Measurements from ENCODE around the gene APBB2.

The APBB2 gene

DNA sequence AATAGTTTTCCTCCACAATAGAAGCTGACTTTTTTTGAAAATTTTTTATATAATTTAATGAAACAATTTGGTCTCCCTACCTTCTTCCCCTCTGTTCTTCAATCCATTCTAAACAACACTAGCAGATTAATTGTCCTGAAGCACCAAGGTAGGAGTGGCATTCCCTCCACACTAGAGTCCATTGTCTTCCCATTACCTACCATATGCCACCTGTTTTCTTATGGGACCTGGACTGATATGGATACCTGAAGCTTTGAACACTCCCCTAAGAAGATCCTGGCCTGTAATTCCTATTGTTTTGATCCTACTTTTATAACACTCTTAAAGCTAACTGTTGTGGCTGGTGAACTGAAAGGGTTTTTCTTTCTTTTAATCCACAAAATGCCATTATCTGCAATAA is 92.0 kb downstream of the APBB2 start:
- H3K79me2 ChIP-seq (ENCODE audit: insufficient read depth, low read length), result no peaks in the 10 kb centered on the region
- H3F3A ChIP-seq (ENCODE audit: insufficient read depth, low read length), result no peaks in the 10 kb centered on the region
- no peaks in the 10 kb centered on the region for H3K9me2 ChIP-seq (ENCODE audit: low read depth, low read length)
- no peak overlapping the region for H2AFZ ChIP-seq (ENCODE audit: low read length)
- H3K4me1 ChIP-seq (ENCODE audit: insufficient read depth, low read length, severe bottlenecking), result no peaks in the 10 kb centered on the region
- H3K9ac ChIP-seq (ENCODE audit: low read length), result no peak overlapping the region
- H3K4me2 ChIP-seq (ENCODE audit: low read length), result no peak overlapping the region
- no peak for TF ChIP-seq EZH2 (IDR thresholded peaks at IDR 0.05; ENCODE audit: borderline replicate concordance, low read length)
- TF ChIP-seq CTCF (IDR thresholded peaks at IDR 0.05; ENCODE audit: low read length), result no peak
- H3K27me3 ChIP-seq (ENCODE audit: insufficient read depth, low read length), result no peaks in the 10 kb centered on the region
- no peaks in the 10 kb centered on the region for H3K9me3 ChIP-seq (ENCODE audit: low read length)
- no peak overlapping the region for H3K27ac ChIP-seq (ENCODE audit: low read depth, low read length, poor library complexity, severe bottlenecking)
- no peaks in the 10 kb centered on the region for H3K36me3 ChIP-seq (ENCODE audit: insufficient read depth, low read length)
- no peaks in the 10 kb centered on the region for H4K20me1 ChIP-seq (ENCODE audit: insufficient read depth, low read length)
- no peak overlapping the region for H3K4me3 ChIP-seq (ENCODE audit: low read depth, low read length, poor library complexity, severe bottlenecking)

- TF ChIP-seq CTCF (IDR thresholded peaks at IDR 0.05; ENCODE audit: low read length) (no peak), EZH2 (IDR thresholded peaks at IDR 0.05; ENCODE audit: borderline replicate concordance, low read length) (no peak)
- Histone ChIP-seq H3K4me2 (ENCODE audit: low read length) (no peak overlapping the region), H3K9ac (ENCODE audit: low read length) (no peak overlapping the region), H4K20me1 (ENCODE audit: insufficient read depth, low read length) (no peaks in the 10 kb centered on the region), H2AFZ (ENCODE audit: low read length) (no peak overlapping the region), H3K4me3 (ENCODE audit: low read depth, low read length, poor library complexity, severe bottlenecking) (no peak overlapping the region), H3K9me3 (ENCODE audit: low read length) (no peaks in the 10 kb centered on the region), H3K79me2 (ENCODE audit: insufficient read depth, low read length) (no peaks in the 10 kb centered on the region), H3K27me3 (ENCODE audit: insufficient read depth, low read length) (no peaks in the 10 kb centered on the region), H3K4me1 (ENCODE audit: insufficient read depth, low read length, severe bottlenecking) (no peaks in the 10 kb centered on the region), H3K9me2 (ENCODE audit: low read depth, low read length) (no peaks in the 10 kb centered on the region), H3F3A (ENCODE audit: insufficient read depth, low read length) (no peaks in the 10 kb centered on the region), H3K36me3 (ENCODE audit: insufficient read depth, low read length) (no peaks in the 10 kb centered on the region), H3K27ac (ENCODE audit: low read depth, low read length, poor library complexity, severe bottlenecking) (no peak overlapping the region)
Measured at GRCh38 chr4:41121906-41122305, 92.4 kb downstream of the APBB2 start.

DNA sequence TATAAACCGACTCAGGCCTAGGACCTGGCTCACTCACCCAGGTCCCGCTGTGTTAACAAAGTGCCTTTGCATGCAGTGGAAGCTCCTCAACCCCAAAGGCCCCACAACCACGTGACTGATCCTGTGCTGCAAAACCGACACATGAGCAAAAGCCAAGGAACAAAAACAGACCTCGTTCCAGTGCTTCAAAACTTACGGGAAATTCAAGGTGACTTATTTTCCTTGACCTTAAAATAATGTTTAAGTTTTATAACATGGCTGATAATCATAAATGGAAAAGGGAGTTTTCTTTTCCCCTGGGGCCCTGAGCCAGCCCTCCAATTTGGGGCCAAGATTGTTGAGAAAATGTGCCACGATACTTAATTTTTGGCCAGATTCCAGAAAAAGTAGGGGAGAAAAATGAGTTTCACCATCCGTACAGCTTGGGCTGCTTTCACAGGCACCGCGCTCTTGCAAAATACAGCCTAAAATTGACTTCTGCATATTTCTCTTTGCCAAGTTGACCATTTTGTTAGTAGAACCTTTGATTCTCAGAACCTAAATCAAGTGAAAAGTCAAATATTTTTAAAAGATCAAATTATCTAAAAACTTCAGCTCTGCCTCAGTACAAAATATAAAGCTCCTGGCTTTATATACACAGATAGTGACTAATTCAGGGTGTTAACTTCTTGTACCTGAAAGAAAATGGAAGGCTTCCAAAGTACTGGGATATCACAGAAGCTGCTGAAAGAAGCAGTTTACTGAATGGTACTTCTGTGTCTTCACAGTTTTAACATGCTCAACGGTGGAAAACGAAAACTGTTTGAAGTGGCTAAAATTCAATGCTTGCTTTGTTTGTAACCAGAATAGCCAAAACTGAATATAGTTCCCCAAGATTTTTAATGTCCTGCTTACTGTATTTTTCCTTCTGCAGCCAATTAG is 93.8 kb downstream of the APBB2 start:
- Histone ChIP-seq H2AFZ (ENCODE audit: low read length) (no peak overlapping the region), H4K20me1 (ENCODE audit: insufficient read depth, low read length) (no peaks in the 10 kb centered on the region), H3K79me2 (ENCODE audit: insufficient read depth, low read length) (no peaks in the 10 kb centered on the region), H3K4me2 (ENCODE audit: low read length) (no peak overlapping the region), H3F3A (ENCODE audit: insufficient read depth, low read length) (no peaks in the 10 kb centered on the region), H3K27me3 (ENCODE audit: insufficient read depth, low read length) (no peaks in the 10 kb centered on the region), H3K9ac (ENCODE audit: low read length) (no peak overlapping the region), H3K36me3 (ENCODE audit: insufficient read depth, low read length) (no peaks in the 10 kb centered on the region), H3K27ac (ENCODE audit: low read depth, low read length, poor library complexity, severe bottlenecking) (no peak overlapping the region), H3K4me3 (ENCODE audit: low read depth, low read length, poor library complexity, severe bottlenecking) (no peak overlapping the region), H3K9me2 (ENCODE audit: low read depth, low read length) (no peaks in the 10 kb centered on the region), H3K9me3 (ENCODE audit: low read length) (no peaks in the 10 kb centered on the region), H3K4me1 (ENCODE audit: insufficient read depth, low read length, severe bottlenecking) (no peaks in the 10 kb centered on the region)
- no peak for TF ChIP-seq CTCF (IDR thresholded peaks at IDR 0.05; ENCODE audit: low read length)
- no peak for TF ChIP-seq EZH2 (IDR thresholded peaks at IDR 0.05; ENCODE audit: borderline replicate concordance, low read length)

Measured in OCI-LY1 (cell line).